HG02763 (cell line): ENCODE results near the gene CHRNA4.

Experiments
- ATAC-seq: cut with Tn5 transposase; IDR thresholded peaks from one replicate; pipeline ENCODE4 v1.9.1; 2021; ENCODE audit warnings: mild to moderate bottlenecking, moderate library complexity; ENCODE audit not compliant: unreplicated experiment

CHRNA4 gene

DNA sequence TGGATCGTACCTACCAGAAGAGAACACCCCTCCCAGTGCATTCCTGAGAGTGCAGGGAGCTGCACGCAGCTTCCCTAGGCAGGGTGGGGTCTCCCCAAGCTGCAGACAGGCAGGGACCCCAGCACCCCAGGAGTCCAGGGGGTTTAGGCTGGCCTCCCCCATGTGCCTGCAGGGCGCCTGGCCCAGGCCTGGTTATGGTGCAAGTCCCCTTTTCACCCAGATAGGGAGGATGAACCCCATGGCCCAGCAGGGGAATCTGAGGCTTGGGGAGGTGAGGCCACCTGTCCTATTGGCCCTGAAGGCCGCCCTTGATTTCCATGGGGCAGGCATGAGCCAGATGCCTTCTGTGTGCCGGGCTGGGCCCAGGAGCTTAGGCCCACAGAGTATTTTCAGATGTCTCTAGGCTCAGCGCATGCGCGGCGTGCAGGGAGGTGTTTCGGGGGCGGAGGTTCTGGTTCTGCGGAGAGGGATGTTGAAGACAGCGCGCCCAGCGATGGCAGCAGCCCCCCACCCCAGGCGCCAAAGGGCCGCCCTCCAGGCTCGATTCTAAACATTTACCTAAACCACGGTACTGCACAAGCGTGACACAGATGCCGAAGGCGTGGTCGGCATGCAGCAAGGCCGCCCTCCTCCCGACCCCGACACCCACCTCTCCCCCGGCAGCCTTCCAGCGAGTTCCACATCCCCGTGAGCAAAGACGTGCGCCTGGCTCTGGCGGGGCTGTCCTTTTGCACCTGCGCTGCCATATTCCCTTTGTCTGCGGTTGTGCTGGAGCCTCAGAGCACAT lies 38.8 kb downstream of the CHRNA4 start:
- ATAC-seq = no peak

DNA sequence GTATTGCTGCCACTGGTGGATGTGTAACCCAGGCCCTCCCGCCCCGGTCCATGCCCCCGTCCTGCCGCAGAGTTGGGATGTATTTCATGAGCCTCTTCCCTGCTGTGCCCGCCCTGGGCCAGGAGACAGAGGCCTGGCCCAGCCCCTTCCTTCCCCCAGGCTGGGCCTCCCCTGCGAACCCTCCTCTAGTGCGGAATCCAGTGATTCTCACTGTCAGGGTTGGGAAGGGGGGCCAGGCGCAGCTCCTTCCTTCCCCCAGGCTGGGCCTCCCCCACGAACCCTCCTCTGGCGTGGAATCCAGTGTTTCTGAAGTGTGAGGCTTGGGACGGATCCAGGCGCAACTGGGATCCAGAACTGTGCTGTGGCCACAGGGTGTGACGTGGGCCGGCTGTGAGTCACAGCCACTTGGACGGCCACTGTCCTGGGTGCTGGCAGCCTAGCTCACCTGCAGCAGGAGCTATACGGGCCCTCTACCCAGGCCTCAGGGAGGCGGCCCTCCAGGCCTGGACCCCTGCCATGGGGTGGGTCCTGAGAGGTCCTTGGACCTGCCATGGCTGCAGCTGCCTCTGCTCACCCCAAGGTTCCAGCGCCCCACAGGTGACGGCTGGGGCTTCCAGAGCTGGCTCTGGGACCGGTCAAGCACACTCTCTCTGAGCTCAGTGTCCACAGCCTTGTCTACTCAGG lies 39.9 kb downstream of the CHRNA4 start:
- no peak for ATAC-seq

DNA sequence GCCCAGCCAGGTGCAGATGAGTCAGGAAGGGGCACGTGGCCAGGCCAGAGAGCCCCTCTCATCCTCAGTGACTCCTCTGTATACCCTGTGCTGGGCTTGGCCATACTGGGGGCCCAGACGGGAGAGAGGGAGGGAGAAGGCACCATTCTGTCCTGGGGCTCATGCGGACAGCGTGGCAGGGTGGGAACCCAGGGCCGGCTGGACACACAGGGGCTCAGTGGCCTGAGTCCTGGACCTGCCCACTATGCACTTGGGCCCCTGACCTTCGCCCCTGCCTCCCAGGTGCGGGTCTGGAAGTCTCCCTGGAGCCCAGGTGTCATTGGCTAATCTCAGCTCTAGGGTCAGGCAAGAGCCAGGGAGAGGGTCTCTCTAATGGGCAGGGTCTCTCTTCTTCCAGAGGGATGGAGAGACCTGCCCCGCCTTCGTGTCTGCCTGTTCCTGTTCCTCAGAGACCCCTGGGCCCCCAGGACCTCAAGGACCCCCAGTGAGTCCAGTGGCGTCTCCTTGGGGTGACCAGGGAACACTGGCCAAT lies 40.5 kb downstream of the CHRNA4 start:
- no peak for ATAC-seq

DNA sequence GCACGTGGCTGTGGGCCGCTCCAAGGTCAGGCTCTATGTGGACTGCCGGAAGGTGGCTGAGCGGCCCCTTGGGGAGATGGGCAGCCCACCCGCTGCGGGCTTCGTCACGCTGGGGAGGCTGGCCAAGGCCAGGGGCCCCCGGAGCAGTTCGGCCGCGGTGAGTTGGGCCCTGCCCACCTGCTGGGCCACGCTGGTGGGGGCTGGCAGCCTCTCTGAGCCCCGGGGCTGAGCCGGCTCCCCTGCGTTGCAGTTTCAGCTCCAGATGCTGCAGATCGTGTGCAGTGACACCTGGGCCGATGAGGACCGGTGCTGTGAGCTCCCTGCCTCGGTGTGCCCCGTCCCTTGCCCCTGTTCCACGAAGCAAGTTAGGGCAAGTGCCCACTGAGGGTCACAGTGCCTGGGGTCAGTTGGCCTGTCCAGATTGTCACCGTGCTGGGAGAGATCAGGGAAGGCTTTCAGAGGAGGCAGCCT lies 41.1 kb downstream of the CHRNA4 start:
- no peak for ATAC-seq

DNA sequence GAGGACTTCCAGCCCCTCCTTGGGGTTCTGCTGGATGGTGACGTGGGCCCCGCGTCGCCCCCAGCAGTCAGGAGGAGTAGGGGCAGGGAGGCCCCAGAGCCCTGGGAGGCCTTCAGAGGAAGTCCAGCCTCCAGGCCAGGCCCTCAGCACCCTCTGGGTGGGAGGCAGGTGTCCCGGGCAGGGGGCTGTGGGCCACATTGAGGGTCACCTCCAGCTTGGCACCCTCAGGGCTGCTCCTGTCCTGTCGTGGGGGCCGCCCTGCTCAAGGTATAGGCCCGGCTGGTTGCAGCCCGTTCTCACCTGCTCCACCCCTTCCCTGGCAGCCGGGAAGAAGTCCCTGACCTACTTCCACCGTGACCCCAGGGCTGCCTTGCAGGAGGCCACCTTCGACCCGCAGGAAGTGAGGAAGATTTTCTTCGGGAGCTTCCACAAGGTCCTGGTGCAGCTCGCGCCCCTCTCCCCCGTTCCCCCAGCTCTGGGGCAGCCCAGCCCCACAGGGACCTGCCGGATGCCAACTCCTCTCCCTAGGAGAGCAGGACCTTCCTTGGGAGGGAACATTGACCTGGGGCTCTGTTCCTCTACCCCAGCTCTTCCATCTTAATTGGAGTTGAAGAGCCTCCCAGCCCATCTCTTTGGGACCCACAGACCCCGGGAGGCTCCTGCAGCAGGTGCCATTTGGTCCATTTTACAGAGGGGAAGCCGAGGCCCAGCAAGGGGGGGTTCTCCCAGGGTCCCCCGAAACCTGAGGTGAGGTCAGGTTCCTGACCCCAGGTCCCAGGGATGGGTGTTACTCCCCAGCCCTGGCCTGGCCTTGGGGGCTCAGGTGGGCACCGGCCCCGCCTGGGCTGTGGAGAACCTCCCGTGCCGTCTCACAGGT lies 41.7 kb downstream of the CHRNA4 start:
- no peak for ATAC-seq

DNA sequence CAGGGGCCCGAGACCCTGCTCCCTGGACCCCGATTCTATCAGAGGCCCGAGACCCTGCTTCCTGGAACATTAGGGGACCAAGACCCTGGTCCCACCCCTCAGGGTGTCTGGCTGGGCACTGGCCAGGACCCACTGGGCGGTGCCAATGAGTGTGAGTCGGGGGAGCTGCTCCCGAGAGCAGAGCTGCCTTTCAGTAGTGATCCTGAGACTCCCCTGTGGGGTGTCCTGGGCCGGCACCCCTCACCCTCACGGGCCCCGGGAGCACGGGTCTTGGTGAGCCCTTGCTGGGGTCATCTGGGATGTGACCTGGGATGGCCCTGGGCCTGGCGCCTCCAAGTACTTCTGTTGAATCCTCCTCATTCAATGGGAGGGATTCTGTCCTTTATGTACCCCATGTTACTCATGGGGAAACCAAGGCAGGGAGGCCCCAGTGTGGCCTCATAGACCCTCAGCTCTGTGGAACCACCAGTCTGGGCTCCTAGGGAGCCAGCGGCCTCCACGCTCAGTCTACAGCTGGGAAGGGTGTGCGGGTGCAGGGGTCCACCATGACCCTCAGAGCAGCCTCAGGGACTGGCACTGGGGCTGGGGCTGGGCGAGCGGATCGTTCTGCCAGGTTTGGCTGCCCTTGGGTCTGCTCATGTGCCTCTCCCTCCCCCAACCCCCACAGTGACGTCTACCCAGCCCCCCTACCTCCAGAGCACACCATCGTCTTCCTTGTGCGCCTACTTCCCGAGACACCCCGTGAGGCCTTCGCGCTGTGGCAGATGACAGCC lies 42.6 kb downstream of the CHRNA4 start:
- no peak for ATAC-seq

DNA sequence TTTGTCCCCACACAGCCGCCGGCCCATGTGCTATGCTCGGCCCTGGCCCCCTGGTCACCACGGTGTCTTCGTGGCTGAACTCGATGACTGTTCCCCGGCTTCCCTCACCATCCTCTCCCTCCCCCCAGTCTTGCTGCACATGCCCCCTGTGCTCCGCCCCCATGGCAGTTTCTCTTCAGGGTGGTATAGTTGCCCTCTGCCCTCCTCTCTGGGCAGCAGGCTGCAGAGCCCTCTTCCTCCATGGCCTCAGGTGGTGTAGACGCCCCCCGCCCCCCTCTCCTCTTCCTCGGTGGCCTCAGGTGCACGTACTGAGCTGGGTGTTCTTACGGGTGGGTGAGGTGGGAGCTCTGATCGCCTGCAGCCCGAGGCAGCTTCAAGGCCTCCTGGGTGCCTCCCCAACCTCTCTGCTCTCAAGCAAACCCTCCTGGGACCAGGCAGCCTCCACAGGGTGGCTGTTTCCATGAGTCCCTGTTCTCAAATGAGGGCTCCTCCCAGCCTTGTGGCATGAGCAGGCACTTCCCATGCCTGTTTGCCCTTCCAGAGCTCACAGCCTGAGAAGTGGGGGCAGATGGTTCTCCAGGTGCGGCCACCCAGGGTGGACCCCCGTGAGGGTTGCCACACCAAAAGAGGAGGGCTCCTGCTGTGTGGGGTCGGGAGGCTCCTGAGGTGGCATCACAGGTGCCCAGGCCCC lies 43.4 kb downstream of the CHRNA4 start:
- no peak for ATAC-seq

DNA sequence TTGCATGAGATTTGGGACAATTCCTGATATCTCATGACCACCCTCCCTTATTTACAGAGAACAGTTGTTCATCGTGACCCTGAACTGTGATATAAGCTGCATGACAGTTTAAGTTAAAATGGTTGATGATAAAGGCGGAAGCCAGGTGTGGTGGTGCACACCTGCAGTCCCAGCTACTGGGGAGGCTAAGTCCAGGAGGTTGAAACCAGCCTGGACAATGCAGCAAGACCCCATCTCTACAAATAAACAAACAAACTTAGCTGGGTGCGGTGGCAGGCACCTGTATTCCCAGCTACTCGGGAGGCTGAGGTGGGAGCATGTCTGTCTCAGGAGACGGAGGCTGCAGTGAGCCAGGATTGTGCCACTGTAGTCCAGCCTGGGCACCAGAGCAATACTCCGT lies 44.1 kb downstream of the CHRNA4 start:
- no peak for ATAC-seq

DNA sequence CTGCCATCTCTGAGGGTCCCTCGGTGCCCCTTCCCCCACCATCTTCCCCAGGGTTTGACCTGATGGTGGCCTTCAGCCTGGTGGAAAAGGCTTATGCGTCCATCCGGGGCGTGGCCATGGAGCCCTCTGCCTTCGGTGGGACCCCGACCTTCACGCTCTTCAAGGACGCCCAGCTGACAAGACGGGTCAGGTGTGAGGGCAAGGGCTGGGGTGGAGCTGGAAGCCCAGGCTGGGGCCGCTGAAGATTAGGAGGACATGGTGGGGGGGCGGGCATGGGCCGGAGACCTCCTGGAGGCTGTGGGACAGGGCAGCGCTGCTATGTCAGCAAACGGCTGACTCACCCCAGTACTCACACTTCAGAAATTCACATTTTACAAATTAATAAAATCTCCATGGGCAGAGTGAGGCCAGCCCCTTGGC lies 44.6 kb downstream of the CHRNA4 start:
- ATAC-seq = no peak

DNA sequence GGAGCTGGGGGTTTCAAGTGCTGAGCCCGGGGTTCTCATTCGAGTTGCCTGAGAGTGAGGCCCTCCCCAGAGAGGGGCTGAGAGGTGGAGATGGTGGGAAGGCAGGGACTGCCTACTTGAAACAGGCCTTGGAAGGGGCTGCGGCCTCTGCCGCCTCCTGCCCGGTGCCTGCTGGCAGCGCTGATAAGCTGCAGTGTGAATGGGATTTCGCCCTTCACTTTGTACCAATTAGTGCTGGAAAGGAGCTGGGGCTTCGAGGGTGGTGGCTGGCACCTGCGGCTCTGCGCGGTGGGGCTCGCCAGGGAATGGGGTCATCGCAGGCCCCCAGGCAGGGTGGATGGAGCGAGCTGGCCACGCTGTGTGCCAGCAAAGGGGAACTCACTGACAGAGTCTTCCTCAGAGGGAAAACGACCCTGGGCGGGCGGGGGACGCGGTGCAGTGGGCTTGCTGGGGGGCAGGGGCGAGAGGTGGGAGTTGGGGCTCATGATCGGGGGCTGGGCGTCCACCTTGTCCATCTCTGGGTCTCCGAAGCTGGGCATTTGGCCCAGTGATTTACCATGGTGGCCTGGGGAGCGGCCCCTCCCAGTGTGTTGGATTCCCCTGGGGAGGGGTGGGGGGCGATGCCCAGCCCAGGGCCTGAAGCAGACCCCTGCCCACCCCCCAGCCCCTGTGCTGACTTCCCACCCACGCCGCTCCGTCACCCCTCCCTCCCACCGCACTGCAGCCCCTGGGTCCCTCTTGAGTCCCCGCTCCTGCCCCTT lies 45.2 kb downstream of the CHRNA4 start:
- ATAC-seq = no peak

DNA sequence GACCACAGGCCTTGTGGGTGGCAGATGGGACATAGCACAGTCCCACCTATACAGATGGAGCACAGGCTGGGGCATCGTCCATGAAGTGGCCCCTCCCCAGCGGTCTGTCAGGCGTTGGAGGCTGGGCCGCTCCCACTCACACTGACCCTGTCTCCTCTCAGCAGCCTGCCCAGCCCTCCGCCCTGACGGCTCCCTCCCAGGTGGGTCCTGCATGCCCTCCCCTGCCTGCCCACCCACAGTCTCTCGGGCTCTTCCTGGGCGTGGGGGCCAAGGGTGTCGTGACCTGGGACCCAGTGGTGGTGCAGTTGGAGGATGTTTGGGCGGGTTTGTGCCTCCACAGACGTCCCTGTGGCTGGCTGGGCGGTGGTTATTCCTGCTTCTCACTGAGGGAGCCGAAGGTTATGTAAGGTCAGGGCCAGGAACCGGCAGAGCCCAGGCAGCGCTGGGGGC lies 45.9 kb downstream of the CHRNA4 start:
- no peak for ATAC-seq

DNA sequence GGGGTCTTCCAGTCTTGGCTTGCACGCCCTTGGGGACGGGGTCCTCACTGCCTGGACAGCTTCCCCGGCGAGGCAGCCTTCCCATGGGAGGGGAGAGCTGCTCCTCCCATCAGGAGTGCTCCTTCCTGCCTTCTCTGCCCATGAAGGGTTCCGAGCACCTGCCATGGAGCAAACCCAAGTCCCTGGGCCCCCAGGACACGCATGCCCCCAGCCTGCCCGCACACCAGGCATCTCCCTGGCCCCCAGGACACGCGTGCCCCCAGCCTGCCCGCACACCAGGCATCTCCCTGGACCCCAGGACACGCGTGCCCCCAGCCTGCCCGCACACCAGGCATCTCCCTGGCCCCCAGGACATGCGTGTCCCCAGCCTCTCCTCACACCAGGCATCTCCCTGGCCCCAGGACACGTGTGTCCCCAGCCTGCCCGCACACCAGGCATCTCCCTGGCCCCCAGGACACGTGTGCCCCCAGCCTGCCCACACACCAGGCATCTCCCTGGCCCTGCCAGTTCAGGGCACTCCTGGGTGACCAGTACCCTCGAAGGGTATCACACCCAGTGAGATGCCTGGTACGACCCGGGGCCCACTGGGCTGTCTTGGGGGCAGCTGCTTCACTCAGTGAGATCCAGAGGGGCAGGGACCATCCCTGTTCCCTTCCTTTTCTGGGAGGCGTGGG lies 46.4 kb downstream of the CHRNA4 start:
- ATAC-seq = no peak

DNA sequence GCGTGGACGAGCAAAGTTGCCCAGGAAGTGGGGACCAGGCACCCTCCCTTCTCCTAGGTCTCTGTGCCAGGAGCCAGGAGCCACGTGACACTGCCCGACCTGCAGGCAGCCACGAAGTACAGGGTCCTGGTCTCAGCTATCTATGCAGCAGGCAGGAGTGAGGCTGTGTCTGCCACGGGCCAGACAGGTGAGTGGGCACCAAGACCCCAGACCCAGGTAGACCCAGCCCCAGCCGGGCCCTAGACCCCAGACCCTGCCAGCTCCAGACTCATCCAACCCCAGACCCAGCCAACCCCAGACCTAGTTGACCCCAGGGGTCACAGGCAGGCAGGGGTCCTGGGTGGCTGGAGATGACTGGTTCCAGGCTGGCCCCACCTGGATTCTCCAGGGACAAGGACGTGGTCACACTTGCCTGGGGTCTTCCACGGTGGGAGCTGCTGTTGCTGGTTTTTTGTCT lies 47.1 kb downstream of the CHRNA4 start:
- no peak for ATAC-seq

DNA sequence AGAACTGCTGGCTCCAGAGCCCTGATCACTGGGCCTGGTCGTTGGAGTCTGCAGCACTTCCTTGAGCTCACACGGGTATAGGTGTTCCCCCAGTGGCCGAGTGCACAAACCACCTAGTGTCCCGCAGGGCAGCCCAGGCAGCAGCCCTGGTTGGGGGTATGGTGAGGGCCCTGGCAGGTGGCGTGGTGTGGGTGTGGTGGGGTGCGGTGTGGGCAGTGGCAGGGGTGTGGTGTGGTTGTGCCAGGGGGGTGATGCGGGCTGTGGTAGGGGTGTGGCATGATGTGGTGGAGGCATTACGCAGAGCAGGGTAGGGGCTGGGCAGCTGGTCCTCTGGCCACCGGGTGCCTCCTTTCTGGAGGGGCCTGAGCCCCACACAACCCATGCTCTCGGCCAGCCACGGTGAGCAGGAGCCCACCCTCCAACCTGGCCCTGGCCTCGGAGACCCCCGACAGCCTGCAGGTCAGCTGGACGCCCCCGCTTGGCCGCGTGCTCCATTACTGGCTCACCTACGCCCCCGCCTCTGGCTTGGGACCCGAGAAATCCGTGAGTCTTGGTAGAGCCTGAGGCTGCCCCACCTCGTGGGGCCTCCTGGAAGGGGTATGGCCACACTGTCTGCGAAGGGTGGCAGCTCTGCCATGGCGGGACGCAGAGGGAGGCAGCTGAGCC lies 47.7 kb downstream of the CHRNA4 start:
- no peak for ATAC-seq

DNA sequence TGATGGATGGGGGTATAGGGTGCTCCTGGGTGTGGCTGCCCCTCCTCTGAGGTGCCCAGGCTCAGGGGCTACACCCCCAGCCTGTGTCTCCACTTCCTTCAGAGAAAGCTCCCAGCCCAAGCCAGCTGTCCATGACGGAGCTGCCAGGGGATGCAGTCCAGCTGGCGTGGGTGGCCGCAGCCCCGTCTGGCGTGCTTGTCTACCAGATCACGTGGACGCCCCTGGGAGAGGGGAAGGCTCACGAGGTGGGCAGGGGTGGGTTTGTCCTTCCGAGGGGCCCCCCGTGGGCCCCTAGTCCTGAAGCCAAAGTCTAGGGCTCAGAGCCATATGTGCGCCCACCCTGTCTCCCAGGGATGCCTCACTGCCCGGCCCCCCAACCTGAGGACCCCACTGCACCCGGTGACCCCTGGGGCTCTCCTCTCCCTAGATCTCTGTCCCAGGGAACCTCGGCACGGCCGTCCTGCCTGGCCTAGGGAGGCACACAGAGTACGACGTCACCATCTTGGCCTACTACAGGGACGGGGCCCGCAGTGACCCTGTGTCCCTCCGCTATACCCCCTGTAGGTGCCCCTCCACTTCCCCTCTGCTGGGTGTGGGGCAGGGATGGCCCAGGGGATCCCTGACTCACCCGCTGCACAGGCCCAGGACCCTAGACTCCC lies 48.3 kb downstream of the CHRNA4 start:
- no peak for ATAC-seq

DNA sequence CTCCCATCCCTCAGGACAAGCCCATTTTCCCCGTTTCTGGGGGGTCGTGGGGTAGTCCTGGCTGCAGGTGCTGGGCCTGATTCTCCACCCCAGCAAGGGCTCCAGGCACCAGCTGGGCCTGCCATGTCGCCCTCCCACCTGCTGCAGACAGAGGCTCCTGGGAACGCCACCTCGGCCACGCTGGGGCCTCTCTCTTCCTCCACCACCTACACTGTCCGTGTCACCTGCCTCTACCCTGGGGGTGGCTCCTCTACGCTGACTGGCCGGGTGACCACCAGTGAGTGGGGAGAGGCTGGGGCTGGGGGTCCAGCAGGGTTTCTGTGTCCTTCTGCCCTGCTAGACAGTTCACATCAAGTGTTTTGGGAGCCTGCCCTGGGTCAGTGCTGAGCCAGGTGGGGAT lies 48.9 kb downstream of the CHRNA4 start:
- no peak for ATAC-seq

DNA sequence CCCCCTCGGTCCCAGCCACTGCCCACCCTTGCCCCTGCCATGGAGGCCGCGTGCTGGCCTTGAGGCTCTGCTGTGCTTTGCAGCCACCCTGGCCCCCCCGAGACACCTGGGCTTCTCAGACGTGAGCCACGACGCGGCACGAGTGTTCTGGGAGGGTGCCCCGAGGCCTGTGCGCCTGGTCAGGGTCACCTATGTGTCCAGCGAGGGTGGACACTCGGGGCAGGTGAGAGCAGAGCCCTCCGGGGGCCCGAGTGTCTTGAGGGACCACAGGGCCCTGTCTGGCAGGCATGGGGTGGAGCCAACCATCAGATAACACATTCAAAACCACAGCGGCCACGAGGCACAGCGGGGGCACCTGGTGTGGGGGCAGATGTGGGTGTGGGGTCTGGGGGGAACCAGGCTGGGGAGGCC lies 49.3 kb downstream of the CHRNA4 start:
- ATAC-seq = no peak
